HFF-Myc (cell line): ENCODE measurements around the gene RNFT2.
"Not testable (repeated sequence)": the region's sequence is repeated elsewhere in the genome, so short reads cannot be mapped to it uniquely, and the experiment has no call there.

ENCODE experiments used
- DNase-seq: peaks from one replicate; pipeline ENCODE4 v3.0.0-alpha.2; 2011; ENCODE audit warnings: low read depth; ENCODE audit errors: extremely low read depth
- H3K4me3 ChIP-seq: replicated peaks from 2 replicates; pipeline ENCODE4 v1.5.1; 2011; ENCODE audit warnings: low read depth, mild to moderate bottlenecking, control low read depth, low read length
- CTCF ChIP-seq: IDR thresholded peaks from 2 replicates; pipeline ENCODE4 v1.5.1; 2012; ENCODE audit warnings: mild to moderate bottlenecking, low read depth, low read length, control low read depth; ENCODE audit errors: missing control alignments

RNFT2 gene

GRCh38 chr12:116812238-116812637, 74.1 kb downstream of the RNFT2 start:
- no peak for DNase-seq
- no peak overlapping the region for H3K4me3 ChIP-seq
- TF ChIP-seq CTCF = no peak

GRCh38 chr12:116813271-116814041, 75.3 kb downstream of the RNFT2 start:
- no peak for TF ChIP-seq CTCF
- H3K4me3 ChIP-seq = no peak overlapping the region
- no peak for DNase-seq

DNA sequence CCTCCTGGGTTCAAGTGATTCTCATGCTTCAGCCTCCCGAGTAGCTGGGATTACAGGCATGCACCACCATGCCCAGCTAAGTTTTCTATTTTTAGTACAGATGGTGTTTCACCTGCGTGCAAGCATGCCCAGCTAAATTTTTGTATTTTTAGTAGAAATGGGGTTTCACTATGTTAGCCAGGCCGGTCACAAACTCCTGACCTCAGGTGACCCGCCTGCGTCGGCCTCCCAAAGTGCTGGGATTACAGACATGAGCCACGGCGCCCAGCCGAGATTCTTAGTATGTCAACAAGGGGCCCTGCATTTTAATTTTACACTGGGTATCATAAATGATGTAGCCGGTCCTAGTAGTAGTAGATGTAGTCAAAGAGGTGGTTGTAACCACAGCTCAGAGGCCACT, 76.7 kb downstream of the RNFT2 start:
- not testable (repeated sequence) for H3K4me3 ChIP-seq

GRCh38 chr12:116818341-116818856, 80.3 kb downstream of the RNFT2 start:
- no peak for DNase-seq
- no peak for TF ChIP-seq CTCF
- peak overlapping the region; percentile 60 for H3K4me3 ChIP-seq

More for the DNA sequence above, 76.7 kb downstream of the RNFT2 start:
- DNase-seq = not testable (repeated sequence)

- peak overlapping the region; percentile 60 for H3K4me3 ChIP-seq
- TF ChIP-seq CTCF = no peak
- DNase-seq = peak; percentile 33
These were observed 81.1 kb downstream of the RNFT2 start for GRCh38 chr12:116818948-116819832.

GRCh38 chr12:116820064-116820656, 82.0 kb downstream of the RNFT2 start:
- no peak for DNase-seq
- no peak overlapping the region for H3K4me3 ChIP-seq
- TF ChIP-seq CTCF = no peak

- TF ChIP-seq CTCF = no peak
- no peak for DNase-seq
- no peak overlapping the region for H3K4me3 ChIP-seq
These were observed 83.2 kb downstream of the RNFT2 start for GRCh38 chr12:116821291-116821690.
